HG03060 (cell line): ENCODE results near the gene RBM18.

ENCODE experiments used
- ATAC-seq: cut with Tn5 transposase; IDR thresholded peaks from one replicate; pipeline ENCODE4 v1.9.1; 2021; ENCODE audit warnings: low read depth, moderate number of reproducible peaks; ENCODE audit not compliant: unreplicated experiment

The RBM18 gene

GRCh38 chr9:122264360-122265148 is at the start of gene RBM18, which contains the start of gene MRRF:
RBM18 (minus strand) TSS chr9:122264840; CDS start chr9:122261492, 3,348 bp downstream.
MRRF (plus strand) TSS chr9:122264882; CDS start chr9:122270892, 6,010 bp downstream.
- ATAC-seq, result peak; percentile 52

GRCh38 chr9:122314165-122314564 is 49.5 kb upstream of the RBM18 start:
- ATAC-seq, result no peak

GRCh38 chr9:122309861-122310260 is 45.2 kb upstream of the RBM18 start:
- no peak for ATAC-seq

GRCh38 chr9:122307925-122308324 is 43.3 kb upstream of the RBM18 start:
- ATAC-seq, result no peak

- no peak for ATAC-seq
Measured at GRCh38 chr9:122307061-122307460, 42.4 kb upstream of the RBM18 start.

- ATAC-seq, result no peak
Measured at GRCh38 chr9:122302237-122303093, 37.8 kb upstream of the RBM18 start.

GRCh38 chr9:122297512-122297911 is 32.9 kb upstream of the RBM18 start:
- ATAC-seq, result no peak

- ATAC-seq, result no peak
Measured at GRCh38 chr9:122294531-122294930, 29.9 kb upstream of the RBM18 start.

GRCh38 chr9:122291458-122291857 is 26.8 kb upstream of the RBM18 start:
- no peak for ATAC-seq

- ATAC-seq, result no peak
Measured at GRCh38 chr9:122287214-122287720, 22.6 kb upstream of the RBM18 start.

GRCh38 chr9:122286764-122287163 is 22.1 kb upstream of the RBM18 start:
- peak; percentile 59 for ATAC-seq

GRCh38 chr9:122281368-122281767 is 16.7 kb upstream of the RBM18 start:
- no peak for ATAC-seq

- ATAC-seq, result no peak
Measured at GRCh38 chr9:122277285-122277897, 12.8 kb upstream of the RBM18 start.

- no peak for ATAC-seq
Measured at GRCh38 chr9:122276096-122276495, 11.5 kb upstream of the RBM18 start.

- ATAC-seq, result no peak
Measured at GRCh38 chr9:122274055-122274454, 9.4 kb upstream of the RBM18 start.

- no peak for ATAC-seq
Measured at GRCh38 chr9:122268041-122268814, 3.6 kb upstream of the RBM18 start.

GRCh38 chr9:122265149-122265915 is 692 bp upstream of the RBM18 start:
- ATAC-seq, result peak; percentile 36

- no peak for ATAC-seq
Measured at GRCh38 chr9:122263699-122264349, 816 bp downstream of the RBM18 start.

- no peak for ATAC-seq
Measured at GRCh38 chr9:122262073-122262472, 2.6 kb downstream of the RBM18 start.
